Hematopoietic multipotent progenitor cell treated with erythropoietin and hydrocortisone succinate and interleukin-3 and kit ligand, for 15 days (in vitro differentiated cells): Measurements from ENCODE around the gene LONP2.
"Not testable (repeated sequence)": the region's sequence is repeated elsewhere in the genome, so short reads cannot be mapped to it uniquely, and the experiment has no call there.

Source experiments
- DNase-seq: peaks from one replicate; pipeline ENCODE4 v3.0.0-alpha.2; 2015; ENCODE audit warnings: low spot score

Gene LONP2

DNA sequence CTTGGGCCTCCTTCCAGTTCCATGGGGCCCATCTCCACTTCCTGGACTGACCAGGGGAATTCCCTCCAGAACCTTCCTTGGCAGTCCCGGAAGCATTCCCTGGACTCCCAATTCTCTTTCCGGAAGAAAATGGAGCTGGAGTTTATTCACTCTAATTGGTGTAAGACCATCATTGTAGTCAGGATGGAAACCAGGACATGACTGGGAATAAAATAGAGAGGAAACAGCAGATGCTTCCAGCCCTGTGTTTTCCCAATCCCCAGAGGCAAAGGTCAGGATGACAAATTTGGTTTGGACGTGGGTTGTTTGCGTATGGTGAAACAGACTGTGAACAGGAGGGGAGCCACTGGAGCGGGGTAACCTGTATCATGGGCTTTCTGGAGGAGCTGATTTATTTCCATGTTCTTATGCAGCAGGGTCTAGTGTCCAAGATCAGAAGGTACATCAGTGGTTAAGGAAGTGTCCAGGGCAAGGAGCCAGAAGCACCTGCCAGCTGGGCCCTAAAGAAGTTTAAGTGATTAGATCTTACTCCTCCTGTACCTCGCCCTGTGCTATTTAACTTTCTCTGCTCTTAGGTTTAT is 8.5 kb upstream of the LONP2 start:
- no peak for DNase-seq

DNA sequence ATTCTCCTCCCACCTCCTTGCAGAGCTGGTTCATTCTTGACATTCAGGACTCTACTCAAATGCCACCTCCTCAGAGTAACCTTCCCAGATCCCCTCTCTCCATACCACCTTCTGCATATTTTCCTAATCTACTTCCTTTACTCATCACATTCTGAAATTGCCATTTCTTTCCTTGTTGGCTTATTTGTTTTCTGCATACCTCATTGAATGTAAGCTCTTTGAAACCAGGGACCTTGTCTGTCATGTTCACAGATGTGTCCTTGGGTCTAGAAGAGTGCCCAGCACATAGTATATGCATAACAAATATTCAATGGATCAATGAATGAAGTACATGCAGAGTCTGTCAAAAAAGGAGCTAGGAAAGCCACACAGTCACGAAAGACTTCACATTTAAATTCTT is 7.8 kb upstream of the LONP2 start:
- no peak for DNase-seq

- not testable (repeated sequence) for DNase-seq
Observed at GRCh38 chr16:48240147-48240546, 4.0 kb upstream of the LONP2 start.

- no peak for DNase-seq
Observed at GRCh38 chr16:48244863-48245195, 729 bp downstream of the LONP2 start.

GRCh38 chr16:48246066-48246465 is 2.0 kb downstream of the LONP2 start:
- DNase-seq: no peak

DNA sequence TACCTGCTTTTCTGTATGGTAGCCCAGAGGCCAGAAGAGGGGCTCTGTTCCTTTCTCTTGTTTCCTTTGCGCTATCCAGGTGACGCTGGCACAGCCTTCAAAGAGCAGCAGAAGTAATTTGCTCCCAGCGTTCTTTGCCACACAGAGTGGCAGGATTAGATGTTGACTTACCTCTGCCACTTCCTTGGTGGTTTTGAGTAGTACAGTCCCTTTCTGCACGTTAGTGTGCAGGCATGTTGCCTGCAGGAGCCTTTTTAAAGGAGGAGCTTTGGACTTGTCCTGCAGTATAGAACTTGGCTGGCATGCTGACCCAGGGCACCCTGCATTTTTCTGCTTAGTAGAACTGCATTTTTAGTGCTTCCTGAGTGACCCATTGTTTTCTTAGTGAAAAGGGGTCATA is 3.2 kb downstream of the LONP2 start, which contains the start of gene ABCC11:
Gene ABCC11, minus strand, starts transcription at position 229 of the 400 bp plus-strand sequence. CDS start 15,618 bp downstream, outside the sequence.
- no peak for DNase-seq

DNA sequence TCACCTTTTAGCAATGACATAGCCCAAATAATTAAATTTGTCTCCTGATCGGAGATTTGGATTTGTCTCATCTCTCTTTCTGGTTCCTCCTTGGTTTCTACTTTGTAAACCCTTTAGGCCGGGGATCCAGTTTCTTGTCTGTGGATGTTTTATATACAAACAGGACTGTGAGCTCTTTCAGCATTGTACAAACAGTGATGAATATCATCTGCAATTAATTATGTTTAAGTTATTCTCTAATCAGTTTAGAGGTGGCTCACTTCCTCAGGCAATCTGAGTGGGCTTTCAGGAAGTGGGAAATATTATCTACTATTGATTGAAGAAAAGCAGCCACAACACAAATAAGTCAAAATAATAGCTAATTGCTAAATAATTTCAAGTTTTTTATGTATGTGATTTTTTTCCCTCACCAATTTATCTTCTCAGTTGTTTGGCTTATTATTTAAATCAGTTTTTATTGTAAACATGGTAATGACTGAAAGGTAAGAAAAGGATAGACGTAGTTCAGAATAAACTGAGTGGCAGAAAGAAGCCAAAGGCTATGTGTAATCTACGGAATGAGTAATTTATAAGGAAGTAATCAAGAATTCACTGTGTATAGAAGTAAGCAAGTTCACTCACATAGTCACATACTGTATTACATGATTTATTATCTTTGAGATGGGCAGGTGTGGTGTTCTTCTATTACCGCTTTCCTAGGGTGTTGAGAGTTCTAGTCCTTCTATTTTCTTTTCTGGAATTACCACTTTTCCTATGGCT is 6.6 kb downstream of the LONP2 start:
- no peak for DNase-seq

GRCh38 chr16:48252013-48252412 is 7.9 kb downstream of the LONP2 start:
- DNase-seq: no peak

DNA sequence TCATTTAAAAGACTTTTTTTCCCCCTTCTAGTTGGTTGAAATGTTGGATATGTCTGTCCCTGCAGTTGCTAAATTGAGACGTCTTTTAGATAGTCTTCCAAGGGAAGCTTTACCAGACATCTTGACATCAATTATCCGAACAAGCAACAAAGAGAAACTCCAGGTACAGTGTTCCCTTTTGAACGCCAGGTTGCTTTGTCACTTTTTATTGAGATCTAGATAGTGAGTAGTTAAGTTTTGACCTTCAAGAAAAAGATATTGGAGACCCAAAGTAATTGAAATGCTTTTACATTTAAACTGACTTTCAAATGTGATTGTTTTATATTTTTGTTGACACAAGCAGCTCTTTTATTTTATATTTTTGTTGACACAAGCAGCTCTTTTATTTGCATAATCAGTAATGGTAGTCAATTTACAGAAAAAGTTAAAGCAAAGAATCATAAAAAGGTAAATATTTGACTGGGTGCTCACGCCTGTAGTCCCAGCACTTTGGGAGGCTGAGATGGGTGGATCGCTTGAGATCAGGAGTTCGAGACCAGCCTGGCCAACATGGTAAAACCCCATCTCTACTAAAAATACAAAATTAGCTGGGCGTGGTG is 12.6 kb downstream of the LONP2 start:
- no peak for DNase-seq

GRCh38 chr16:48261569-48261968 is 17.5 kb downstream of the LONP2 start:
- no peak for DNase-seq

DNA sequence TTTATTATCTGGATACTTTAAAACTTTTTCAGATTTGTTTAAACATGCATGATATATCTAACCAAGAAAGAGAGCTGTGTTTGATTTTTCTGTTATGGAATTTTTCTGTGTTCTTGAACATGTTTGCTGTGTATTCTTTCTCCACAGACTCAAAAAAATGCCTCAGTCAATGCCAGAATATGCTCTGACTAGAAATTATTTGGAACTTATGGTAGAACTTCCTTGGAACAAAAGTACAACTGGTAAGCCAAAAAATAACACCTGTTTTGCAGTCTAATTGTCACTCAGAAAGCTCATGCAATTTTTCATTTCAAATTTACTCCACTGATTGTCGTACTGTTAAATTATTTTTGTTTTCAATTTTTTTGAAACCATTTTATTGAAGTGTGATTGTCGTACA is 18.5 kb downstream of the LONP2 start:
- DNase-seq: no peak

- no peak for DNase-seq
Observed at GRCh38 chr16:48269011-48269410, 24.9 kb downstream of the LONP2 start.

DNA sequence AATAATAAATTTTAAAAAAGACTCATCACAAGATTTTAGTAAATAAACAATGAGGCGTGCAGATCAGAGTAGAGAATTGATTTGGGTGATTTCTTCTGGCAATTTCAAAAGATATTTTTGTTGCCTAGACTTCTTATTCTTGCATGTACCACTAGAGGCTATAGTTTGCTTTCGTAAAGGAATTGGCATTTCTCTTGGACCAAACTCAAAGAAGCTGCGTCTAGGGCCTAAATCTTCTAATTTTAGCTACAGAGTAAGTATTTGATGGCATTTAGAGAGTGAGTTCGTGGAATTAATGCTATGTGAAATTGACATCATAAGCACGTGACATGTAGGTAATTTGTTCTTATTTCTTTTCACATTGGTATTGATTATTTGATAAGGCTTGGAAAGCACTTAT is 27.6 kb downstream of the LONP2 start:
- no peak for DNase-seq

DNA sequence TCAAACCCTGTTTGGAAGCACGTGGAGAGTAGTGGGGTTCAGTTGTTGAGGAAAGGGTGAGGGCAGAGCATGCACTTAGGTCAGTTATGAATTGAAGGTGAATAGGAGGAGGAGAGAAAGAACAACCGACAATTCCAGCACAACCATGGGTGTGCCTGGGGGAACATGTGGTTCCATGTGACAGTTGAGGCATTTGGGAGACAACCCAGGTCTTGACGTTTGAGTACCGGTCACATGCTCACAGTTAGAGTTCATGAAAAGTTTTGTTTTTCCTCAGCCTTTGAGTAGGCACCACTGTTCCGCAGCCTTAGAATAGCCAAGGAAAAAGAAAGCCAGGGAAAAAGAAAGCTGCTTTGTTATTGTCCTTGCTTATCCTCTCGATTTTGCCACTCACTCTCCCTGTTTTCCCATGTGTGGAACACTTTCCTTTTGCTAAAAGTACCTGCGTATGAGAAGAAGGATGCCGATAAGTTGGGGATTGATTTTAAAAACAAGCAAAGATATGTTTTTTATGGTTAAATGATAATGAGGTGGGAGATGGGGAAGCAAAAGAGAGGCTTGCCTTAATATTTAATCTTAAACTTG is 28.8 kb downstream of the LONP2 start:
- DNase-seq: no peak

DNA sequence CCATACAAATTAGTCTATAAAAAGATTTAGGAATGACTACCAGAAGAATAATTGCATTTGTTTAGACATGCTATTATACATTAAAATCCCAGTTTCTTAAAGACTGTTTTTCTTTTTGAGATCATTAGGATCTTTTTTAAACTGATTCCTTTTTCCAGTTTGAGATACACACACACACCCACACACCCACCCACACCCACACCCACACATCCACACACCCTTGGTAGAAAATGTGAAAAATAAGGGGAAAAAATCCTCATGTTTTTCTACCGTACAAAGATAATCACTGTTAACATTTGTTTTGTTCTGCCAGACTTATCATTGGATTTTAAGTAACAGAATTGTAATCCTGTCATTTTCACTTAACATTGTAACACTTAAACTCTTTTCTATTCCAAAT is 30.4 kb downstream of the LONP2 start:
- DNase-seq: no peak

- no peak for DNase-seq
Observed at GRCh38 chr16:48276102-48276501, 32.0 kb downstream of the LONP2 start.

DNA sequence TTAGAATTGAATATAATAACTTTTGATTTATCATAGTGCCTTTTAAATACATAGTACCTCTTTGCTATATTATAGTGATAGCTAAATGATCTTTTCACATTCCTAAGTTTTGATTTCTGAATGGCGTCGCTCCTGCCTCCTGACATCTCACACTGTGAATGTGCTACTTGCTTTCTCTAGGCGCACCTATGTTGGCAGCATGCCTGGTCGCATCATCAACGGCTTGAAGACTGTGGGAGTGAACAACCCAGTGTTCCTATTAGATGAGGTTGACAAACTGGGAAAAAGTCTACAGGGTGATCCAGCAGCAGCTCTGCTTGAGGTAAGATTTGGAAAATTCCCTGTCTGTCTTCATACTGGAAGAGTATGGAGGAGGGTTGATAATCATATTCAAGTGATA is 33.1 kb downstream of the LONP2 start:
- no peak for DNase-seq

- DNase-seq: no peak
Observed at GRCh38 chr16:48279199-48279598, 35.1 kb downstream of the LONP2 start.

- DNase-seq: no peak
Observed at GRCh38 chr16:48280546-48280945, 36.4 kb downstream of the LONP2 start.

- DNase-seq: no peak
Observed at GRCh38 chr16:48282636-48283263, 38.6 kb downstream of the LONP2 start.

DNA sequence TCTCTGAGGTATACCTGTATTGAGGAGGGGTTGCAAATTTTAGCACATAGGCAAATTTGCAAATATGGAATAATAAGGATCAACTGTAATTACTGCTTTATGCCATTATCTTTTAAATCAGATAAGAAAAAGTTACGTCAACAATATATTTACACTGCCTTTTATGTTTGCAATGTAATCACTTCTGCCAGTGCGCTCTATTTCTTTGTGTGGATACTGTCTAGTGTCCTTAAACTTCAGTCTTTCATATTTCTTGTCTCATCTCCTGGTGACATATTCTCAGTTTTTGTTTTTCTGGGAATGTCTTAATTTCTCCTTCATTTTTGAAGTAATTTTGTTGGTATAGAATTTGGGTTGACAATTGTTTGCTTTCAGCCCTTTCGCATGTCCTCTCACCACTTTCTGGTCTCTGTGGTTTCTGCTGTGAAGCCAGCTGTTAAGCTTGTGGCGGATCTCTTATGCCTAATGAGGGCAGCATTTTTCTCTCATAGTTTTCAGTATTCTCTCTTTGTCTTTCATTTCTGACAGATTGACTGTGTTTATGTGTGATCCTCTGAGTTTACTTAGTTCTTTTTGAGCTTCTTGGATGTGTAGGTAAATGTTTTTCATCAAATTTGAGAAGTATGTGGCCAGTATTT is 40.8 kb downstream of the LONP2 start:
- no peak for DNase-seq

- no peak for DNase-seq
Observed at GRCh38 chr16:48287239-48287638, 43.1 kb downstream of the LONP2 start.
